ENCODE data around the gene FAM169A.
"Not testable (repeated sequence)": the region's sequence is repeated elsewhere in the genome, so short reads cannot be mapped to it uniquely, and the experiment has no call there.

Gene FAM169A

DNA sequence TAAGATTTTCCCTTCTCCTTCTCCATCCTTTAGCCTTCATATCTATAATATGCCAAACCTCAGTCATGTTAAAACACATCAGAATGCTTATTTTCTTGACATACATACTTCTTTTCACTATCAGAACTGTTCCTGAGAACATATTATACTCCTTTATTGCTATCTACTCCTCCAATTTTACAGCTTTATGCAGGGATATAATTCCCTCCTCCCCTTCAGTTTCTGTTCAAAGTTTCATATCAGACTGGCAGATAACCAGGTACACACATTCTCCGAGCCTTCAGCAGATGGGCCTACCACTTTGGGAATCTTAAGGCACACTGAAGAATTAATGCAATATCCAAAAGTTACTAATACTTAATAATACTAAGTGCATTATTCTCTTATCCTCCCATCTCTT is 29.1 kb downstream of the FAM169A start:
- H3K9me3 ChIP-seq (ENCODE audit: control insufficient read depth, low read depth, low read length) = no peaks in the 10 kb centered on the region
- no peak overlapping the region for H3K27ac ChIP-seq (ENCODE audit: low read length)
- no peak overlapping the region for H3K4me3 ChIP-seq (ENCODE audit: low read length)
- peaks cover 12% of the 10 kb centered on the region for H3K4me1 ChIP-seq (ENCODE audit: control insufficient read depth, low read depth, low read length)
- H3K36me3 ChIP-seq (ENCODE audit: control insufficient read depth, low read depth, low read length) = peaks cover 53% of the 10 kb centered on the region
- H3K27me3 ChIP-seq (ENCODE audit: control insufficient read depth, insufficient read depth, low read length) = no peaks in the 10 kb centered on the region
- H3K9ac ChIP-seq (ENCODE audit: low read length) = no peak overlapping the region

DNA sequence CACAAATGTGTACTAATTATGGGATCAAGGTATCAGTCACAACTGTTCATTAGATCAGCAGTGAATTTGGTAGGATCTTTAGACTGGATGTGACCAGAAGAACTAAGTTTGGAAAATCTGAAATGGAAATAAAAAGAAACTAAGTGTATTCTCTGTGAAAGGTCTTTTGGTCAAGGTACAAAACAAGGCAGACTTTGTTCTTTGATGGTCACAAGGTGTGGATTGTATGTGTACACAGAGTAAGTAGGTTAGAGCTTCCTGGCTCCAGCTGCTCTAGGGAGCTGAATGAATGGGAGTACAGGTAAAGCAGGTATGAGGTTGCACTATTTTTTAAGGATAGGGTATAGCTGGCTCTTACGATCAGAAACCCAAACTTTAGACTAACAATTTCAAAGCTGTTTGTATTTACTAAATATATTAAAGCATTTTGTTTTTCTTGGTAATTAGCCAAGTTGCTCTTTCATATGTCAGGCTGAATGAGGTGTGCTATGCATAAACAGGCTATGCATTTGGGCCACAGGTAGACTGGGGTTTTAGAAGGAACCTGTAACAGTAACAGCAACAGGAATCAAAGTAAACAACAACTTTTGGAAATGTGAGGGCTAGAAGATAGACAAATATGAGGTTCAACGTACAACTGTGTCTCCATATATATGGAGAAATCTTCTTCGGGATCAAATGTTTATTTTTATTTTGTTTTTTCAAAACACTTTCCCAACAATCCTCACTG is 32.5 kb downstream of the FAM169A start:
- Histone ChIP-seq H3K4me3 (ENCODE audit: low read length) (no peak overlapping the region), H3K36me3 (ENCODE audit: control insufficient read depth, low read depth, low read length) (peaks cover 59% of the 10 kb centered on the region), H3K4me1 (ENCODE audit: control insufficient read depth, low read depth, low read length) (peaks cover 12% of the 10 kb centered on the region), H3K27me3 (ENCODE audit: control insufficient read depth, insufficient read depth, low read length) (no peaks in the 10 kb centered on the region), H3K9me3 (ENCODE audit: control insufficient read depth, low read depth, low read length) (no peaks in the 10 kb centered on the region), H3K27ac (ENCODE audit: low read length) (no peak overlapping the region), H3K9ac (ENCODE audit: low read length) (no peak overlapping the region)

DNA sequence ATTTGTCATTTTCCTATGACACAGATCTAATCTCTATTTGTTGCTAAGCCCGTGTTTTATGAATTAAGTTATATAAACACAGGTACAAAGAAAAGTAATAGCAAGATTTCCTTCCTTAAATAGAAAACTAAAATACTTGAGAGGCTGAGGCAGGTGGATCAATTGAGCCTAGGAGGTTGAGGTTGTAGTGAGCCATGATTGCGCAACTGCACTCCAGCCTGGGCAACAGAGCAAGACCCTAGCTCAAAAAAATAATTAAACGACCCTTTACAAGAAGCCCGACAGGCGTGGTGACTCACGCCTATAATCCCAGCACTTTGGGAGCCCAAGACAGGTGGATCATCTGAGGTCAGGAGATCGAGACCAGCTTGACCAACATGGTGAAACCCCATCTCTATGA is 36.8 kb downstream of the FAM169A start:
- Histone ChIP-seq H3K27me3 (ENCODE audit: control insufficient read depth, insufficient read depth, low read length) (no peaks in the 10 kb centered on the region), H3K9ac (ENCODE audit: low read length) (no peak overlapping the region), H3K4me1 (ENCODE audit: control insufficient read depth, low read depth, low read length) (peaks cover 20% of the 10 kb centered on the region), H3K36me3 (ENCODE audit: control insufficient read depth, low read depth, low read length) (peaks cover 33% of the 10 kb centered on the region), H3K9me3 (ENCODE audit: control insufficient read depth, low read depth, low read length) (no peaks in the 10 kb centered on the region), H3K27ac (ENCODE audit: low read length) (no peak overlapping the region), H3K4me3 (ENCODE audit: low read length) (no peak overlapping the region)

DNA sequence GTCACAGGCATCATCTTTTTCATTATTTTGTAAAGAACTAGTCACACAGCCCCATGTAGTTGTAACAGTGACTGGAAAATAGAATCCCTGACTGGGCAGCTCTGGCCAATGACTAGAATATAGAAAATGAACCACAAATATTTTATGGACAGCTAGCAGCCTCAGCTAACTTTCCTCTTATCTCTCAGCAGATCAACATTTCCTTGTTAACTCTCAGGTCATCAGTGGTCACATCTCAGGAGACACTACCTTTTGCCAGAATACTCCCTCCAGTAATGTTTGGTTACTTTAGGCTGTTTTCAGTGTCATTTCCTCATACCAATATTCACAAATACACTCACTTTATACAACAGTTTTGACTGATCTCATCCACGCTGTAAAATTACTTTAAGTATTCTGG is 43.9 kb downstream of the FAM169A start:
- Histone ChIP-seq H3K9ac (ENCODE audit: low read length) (no peak overlapping the region), H3K4me1 (ENCODE audit: control insufficient read depth, low read depth, low read length) (peaks cover 70% of the 10 kb centered on the region), H3K27me3 (ENCODE audit: control insufficient read depth, insufficient read depth, low read length) (no peaks in the 10 kb centered on the region), H3K27ac (ENCODE audit: low read length) (no peak overlapping the region), H3K36me3 (ENCODE audit: control insufficient read depth, low read depth, low read length) (peaks cover 22% of the 10 kb centered on the region), H3K4me3 (ENCODE audit: low read length) (no peak overlapping the region), H3K9me3 (ENCODE audit: control insufficient read depth, low read depth, low read length) (no peaks in the 10 kb centered on the region)

DNA sequence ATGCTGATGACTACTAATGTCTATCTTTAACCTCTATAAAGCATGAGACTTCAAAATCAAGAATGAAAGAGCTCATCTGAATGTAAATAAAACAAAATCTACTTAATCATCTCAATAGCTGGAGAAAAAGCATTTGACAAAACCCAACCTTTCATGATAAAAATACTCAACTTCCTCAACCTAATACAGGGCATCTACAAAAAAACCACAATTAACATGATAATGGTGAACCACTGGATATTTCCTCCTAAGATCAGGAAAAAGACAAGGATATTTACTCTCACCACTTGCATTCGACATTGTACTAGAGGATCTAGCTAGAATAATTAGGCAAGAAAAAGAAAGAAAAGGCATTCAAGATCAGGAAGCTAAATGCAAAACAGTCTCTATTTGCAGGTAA is 49.3 kb downstream of the FAM169A start:
- Histone ChIP-seq H3K27ac (ENCODE audit: low read length) (peak overlapping the region; percentile 96), H3K9ac (ENCODE audit: low read length) (peak overlapping the region; percentile 46), H3K4me1 (ENCODE audit: control insufficient read depth, low read depth, low read length) (peaks cover 63% of the 10 kb centered on the region), H3K4me3 (ENCODE audit: low read length) (peak overlapping the region; percentile 20), H3K36me3 (ENCODE audit: control insufficient read depth, low read depth, low read length) (peaks cover 12% of the 10 kb centered on the region), H3K27me3 (ENCODE audit: control insufficient read depth, insufficient read depth, low read length) (no peaks in the 10 kb centered on the region), H3K9me3 (ENCODE audit: control insufficient read depth, low read depth, low read length) (no peaks in the 10 kb centered on the region)

DNA sequence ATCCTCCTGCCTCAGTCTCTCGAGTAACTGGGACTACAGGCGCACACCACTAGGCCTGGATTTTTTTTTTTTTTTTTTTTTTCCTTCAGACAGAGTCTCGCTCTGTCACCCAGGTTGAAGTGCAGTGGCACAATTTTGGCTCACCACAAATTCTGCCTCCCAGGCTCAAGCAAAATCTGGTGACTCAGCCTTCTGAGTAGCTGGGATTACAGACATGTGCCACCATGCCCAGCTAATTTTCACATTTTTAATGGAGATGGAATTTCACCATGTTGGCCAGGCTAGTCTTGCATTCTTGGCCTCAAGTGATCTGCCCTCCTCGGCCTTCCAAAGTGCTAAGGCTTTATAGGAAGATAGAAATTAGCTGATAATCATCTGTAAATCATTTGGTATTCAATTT is 55.3 kb downstream of the FAM169A start:
- Histone ChIP-seq H3K27me3 (ENCODE audit: control insufficient read depth, insufficient read depth, low read length) (no peaks in the 10 kb centered on the region), H3K36me3 (ENCODE audit: control insufficient read depth, low read depth, low read length) (peaks cover 22% of the 10 kb centered on the region), H3K4me3 (ENCODE audit: low read length) (no peak overlapping the region), H3K27ac (ENCODE audit: low read length) (no peak overlapping the region), H3K9me3 (ENCODE audit: control insufficient read depth, low read depth, low read length) (no peaks in the 10 kb centered on the region), H3K9ac (ENCODE audit: low read length) (no peak overlapping the region), H3K4me1 (ENCODE audit: control insufficient read depth, low read depth, low read length) (peaks cover 14% of the 10 kb centered on the region)

DNA sequence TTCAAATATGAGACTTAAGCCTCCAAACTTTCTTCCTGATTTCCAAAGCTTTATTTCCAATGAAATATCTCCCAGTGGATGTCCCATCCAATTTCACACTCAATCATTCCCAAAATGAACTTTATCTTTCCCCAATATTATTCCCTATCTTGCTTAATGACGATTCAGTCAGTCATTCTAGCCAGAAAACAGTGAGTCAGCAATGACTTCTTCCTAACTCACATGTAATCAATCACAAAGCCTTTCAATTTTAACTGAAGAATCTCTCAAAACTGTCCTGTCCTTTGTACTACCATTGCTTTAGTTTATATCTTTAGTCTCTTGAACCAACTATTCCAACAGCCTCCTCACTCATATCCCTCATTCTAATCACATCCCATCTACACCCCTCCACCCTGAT is 64.2 kb downstream of the FAM169A start:
- Histone ChIP-seq H3K36me3 (ENCODE audit: control insufficient read depth, low read depth, low read length) (peaks cover 62% of the 10 kb centered on the region), H3K9ac (ENCODE audit: low read length) (no peak overlapping the region), H3K9me3 (ENCODE audit: control insufficient read depth, low read depth, low read length) (no peaks in the 10 kb centered on the region), H3K27me3 (ENCODE audit: control insufficient read depth, insufficient read depth, low read length) (no peaks in the 10 kb centered on the region), H3K4me1 (ENCODE audit: control insufficient read depth, low read depth, low read length) (no peaks in the 10 kb centered on the region), H3K4me3 (ENCODE audit: low read length) (no peak overlapping the region), H3K27ac (ENCODE audit: low read length) (no peak overlapping the region)

DNA sequence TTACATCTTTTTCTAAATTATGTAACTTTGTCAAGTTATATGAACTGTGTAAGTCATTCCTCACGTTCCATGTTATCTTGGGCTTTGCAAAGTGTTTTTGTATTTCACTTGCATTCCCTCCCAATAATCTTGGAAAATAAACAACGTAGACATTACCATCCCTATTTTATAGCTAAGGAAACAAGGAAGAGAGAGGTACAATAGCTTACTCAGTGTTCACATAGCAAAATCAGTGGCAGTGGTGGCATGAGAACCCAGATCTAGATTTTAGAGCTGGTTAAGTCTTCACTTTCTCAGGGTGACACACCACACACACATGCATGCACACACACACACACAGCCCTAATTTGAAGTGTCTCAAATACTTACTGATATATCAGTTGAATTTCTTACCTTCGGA is 65.0 kb downstream of the FAM169A start:
- H3K27ac ChIP-seq (ENCODE audit: low read length) = no peak overlapping the region
- no peak overlapping the region for H3K9ac ChIP-seq (ENCODE audit: low read length)
- H3K9me3 ChIP-seq (ENCODE audit: control insufficient read depth, low read depth, low read length) = no peaks in the 10 kb centered on the region
- no peaks in the 10 kb centered on the region for H3K27me3 ChIP-seq (ENCODE audit: control insufficient read depth, insufficient read depth, low read length)
- H3K36me3 ChIP-seq (ENCODE audit: control insufficient read depth, low read depth, low read length) = peaks cover 69% of the 10 kb centered on the region
- no peaks in the 10 kb centered on the region for H3K4me1 ChIP-seq (ENCODE audit: control insufficient read depth, low read depth, low read length)
- H3K4me3 ChIP-seq (ENCODE audit: low read length) = no peak overlapping the region

DNA sequence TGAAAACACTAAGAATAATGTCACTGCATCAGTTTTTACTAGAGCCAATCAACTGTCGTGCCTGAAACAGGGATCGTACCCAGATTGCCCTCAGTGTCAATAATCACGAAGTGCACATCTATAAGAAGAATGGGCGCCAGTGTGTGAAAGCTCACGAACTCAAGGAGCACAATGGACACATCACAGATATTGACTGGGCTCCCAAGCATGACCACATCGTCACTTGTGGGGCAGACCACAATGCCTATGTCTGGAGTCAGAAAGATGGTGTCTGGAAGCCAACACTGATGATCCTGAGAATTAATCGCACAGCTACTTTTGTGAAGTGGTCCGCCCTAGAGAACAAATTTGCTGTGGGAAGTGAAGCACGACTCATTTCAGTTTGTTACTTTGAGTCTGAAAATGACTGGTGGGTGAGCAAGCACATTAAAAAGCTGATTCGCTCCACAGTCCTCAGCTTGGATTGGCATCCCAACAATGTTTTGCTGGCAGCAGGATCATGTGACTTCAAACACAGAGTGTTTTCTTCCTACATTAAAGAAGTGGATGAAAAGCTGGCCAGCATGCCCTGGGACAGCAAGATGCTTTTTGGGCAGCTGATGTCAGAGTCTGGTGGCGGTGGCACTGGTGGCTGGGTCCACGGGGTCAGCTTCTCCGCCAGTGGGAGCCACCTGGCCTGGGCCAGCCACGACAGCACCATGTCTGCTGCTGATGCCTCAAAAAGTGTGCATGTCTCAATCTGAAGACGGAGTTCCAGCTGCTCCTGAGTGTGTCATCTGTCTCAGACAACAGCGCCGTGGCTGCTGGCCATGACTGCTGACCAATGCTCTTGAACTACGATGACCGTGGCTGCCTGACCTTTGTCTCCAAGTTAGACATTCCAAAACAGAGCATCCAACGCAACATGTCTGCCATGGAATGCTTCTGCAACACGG is 66.9 kb downstream of the FAM169A start:
- Histone ChIP-seq H3K4me3 (ENCODE audit: low read length) (no peak overlapping the region), H3K9me3 (ENCODE audit: control insufficient read depth, low read depth, low read length) (no peaks in the 10 kb centered on the region), H3K9ac (ENCODE audit: low read length) (no peak overlapping the region), H3K36me3 (ENCODE audit: control insufficient read depth, low read depth, low read length) (peaks cover 74% of the 10 kb centered on the region), H3K4me1 (ENCODE audit: control insufficient read depth, low read depth, low read length) (no peaks in the 10 kb centered on the region), H3K27me3 (ENCODE audit: control insufficient read depth, insufficient read depth, low read length) (no peaks in the 10 kb centered on the region), H3K27ac (ENCODE audit: low read length) (no peak overlapping the region)

DNA sequence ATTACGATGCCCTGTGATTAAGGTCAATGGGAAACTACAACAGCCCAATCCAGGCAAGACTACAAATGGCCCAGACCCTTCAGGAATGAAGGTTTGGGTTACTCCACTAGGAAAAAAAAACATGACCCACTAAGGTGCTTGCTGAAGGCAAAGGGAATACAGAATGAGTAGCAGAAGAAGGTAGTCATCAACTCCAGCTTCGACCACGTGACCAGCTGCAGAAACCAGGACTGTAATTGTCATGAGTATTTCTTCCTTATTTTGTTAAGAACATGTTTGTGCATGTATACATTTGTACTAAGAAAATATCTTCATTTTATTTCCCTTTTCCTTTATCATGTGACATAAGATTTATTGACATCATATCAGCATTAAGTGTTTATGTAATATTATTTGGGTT is 74.5 kb downstream of the FAM169A start:
- H3K36me3 ChIP-seq (ENCODE audit: control insufficient read depth, low read depth, low read length) = peaks cover 66% of the 10 kb centered on the region
- not testable (repeated sequence) for H3K9ac ChIP-seq (ENCODE audit: low read length); H3K4me3 ChIP-seq (ENCODE audit: low read length); H3K27me3 ChIP-seq (ENCODE audit: control insufficient read depth, insufficient read depth, low read length); H3K27ac ChIP-seq (ENCODE audit: low read length); H3K4me1 ChIP-seq (ENCODE audit: control insufficient read depth, low read depth, low read length); H3K9me3 ChIP-seq (ENCODE audit: control insufficient read depth, low read depth, low read length)

DNA sequence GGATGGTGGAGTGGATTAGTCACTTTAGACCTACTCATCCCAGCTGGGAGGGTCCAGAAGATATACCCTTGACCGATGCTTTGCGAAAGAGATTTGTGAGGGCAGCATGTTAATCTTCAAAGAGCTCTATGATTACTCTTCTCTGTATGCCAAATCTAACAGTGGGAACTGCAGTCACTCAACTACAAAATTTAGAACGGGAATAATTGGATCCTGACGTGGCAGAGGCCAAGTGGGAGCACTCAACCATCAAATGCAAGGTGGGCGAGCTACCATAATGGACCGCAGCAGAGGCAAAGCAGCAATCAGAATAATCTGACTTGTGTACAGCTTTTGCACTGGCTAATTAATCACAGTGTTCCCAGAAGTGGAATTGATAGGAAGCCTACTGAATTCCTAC is 78.8 kb downstream of the FAM169A start:
- Histone ChIP-seq H3K4me3 (ENCODE audit: low read length) (no peak overlapping the region), H3K27ac (ENCODE audit: low read length) (no peak overlapping the region), H3K36me3 (ENCODE audit: control insufficient read depth, low read depth, low read length) (peaks cover 58% of the 10 kb centered on the region), H3K4me1 (ENCODE audit: control insufficient read depth, low read depth, low read length) (no peaks in the 10 kb centered on the region), H3K27me3 (ENCODE audit: control insufficient read depth, insufficient read depth, low read length) (no peaks in the 10 kb centered on the region), H3K9me3 (ENCODE audit: control insufficient read depth, low read depth, low read length) (no peaks in the 10 kb centered on the region), H3K9ac (ENCODE audit: low read length) (no peak overlapping the region)

Data from iPS-18a (cell line).